Testis (tissue), 2 donors: Measurements from ENCODE around the gene TREX2.

Source experiments
- CTCF ChIP-seq, 3 experiments: fragments of 450-650 bp in 2 of 3; fragments of 200-600 bp in 1 of 3; sonication (generic) in 1 of 3; IDR thresholded peaks; one replicate each; pipeline ENCODE4 v1.5.1; 2016 to 2019; ENCODE audit warnings: antibody characterized with exemption in 3 of 3, mild to moderate bottlenecking in 2 of 3, moderate library complexity in 1 of 3
- POLR2A ChIP-seq: fragments of 450-650 bp; IDR thresholded peaks from one replicate; pipeline ENCODE4 v1.6.1; 2017; ENCODE audit warnings: antibody characterized with exemption, mild to moderate bottlenecking, moderate library complexity

GRCh38 chrX:153454901-153455550 lies 9.2 kb upstream of the TREX2 start:
- TF ChIP-seq CTCF (IDR thresholded peaks at IDR 0.05) = no peak
- TF ChIP-seq POLR2A = no peak
